GM19463 (cell line): ENCODE results near the gene ZP1.

ENCODE experiments used
- ATAC-seq: cut with Tn5 transposase; IDR thresholded peaks from one replicate; pipeline ENCODE4 v1.9.1; 2021; ENCODE audit warnings: mild to moderate bottlenecking, moderate library complexity; ENCODE audit not compliant: unreplicated experiment

The ZP1 gene

DNA sequence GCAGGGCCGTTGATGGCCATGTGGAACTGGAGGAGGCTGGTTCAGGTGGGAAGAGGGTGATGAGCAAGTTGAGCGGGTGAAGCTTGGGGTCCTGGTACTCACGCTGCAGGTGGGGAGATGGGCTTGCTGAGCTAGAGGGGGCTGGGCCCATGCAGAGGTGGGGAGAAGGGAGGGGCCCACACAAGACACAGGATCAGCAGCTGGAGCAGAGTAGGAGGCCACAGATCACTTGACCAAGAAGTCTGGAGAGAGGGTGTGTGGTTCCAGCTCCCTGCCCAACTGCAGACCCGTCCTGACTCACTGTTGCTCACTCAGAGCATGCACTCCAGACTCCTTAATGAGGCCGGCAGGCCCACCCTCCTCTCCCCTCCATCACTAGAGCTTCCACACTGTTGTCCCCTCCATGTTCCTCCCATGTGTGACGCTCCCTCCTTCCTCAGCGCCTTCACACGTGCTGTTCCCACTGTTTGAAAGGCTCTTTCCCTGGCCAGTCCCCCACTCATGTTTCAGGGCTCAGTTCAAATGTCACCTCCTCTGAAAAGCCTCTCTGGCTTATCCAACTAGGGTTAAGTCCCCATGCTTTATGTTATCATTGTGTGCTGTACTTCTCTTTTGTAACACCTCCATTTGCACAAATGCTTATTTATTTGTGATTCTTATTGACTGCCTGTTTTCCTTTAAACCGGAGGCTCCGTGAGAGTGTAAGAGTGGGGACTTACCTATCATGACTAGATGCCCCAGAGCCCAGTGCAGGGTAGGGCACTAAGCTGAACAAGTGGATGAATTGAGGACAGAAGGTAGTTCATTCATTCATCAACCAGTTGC is 23.1 kb upstream of the ZP1 start:
- no peak for ATAC-seq

DNA sequence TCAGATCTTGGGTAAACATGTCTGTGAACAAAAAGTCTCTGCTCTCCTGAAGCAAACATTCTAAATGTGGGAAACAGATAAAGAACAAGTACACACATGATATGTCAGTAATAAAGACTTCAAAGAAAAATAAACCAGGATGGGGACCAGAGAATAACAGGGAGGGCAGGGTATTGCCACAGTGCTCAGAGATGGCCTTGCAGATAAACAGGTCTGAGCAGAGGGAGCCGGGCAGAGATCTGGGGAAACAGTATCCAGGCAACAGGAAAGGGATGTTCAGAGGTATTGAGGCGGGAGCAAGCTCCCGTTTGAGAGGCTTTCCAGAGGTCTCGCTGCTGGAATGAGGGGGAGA is 22.5 kb upstream of the ZP1 start:
- ATAC-seq = no peak

DNA sequence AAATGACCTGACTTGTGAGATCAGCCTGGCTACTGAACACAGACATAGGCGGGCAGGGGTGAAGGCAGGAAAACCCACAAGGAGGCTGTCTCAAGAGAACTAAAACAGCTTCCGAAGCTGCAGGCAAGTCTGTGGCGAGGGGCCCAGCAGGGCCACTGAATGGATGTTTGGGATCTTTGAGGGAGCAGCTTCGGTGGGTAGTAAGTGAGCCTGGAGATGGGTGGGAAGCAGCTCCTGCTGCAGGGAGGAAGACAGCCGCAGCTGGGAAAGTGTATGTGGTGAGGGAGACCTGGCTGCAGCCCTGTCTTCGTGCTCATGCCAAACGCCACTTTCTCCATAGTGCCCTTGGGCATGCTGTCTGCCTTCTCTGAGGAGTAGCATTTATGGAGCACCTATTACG is 22.0 kb upstream of the ZP1 start:
- ATAC-seq = no peak

- no peak for ATAC-seq
Measured at GRCh38 chr11:60847281-60847680, 20.1 kb upstream of the ZP1 start.

- ATAC-seq = no peak
Measured at GRCh38 chr11:60847896-60848295, 19.4 kb upstream of the ZP1 start.

GRCh38 chr11:60848714-60849151 is 18.6 kb upstream of the ZP1 start:
- no peak for ATAC-seq

DNA sequence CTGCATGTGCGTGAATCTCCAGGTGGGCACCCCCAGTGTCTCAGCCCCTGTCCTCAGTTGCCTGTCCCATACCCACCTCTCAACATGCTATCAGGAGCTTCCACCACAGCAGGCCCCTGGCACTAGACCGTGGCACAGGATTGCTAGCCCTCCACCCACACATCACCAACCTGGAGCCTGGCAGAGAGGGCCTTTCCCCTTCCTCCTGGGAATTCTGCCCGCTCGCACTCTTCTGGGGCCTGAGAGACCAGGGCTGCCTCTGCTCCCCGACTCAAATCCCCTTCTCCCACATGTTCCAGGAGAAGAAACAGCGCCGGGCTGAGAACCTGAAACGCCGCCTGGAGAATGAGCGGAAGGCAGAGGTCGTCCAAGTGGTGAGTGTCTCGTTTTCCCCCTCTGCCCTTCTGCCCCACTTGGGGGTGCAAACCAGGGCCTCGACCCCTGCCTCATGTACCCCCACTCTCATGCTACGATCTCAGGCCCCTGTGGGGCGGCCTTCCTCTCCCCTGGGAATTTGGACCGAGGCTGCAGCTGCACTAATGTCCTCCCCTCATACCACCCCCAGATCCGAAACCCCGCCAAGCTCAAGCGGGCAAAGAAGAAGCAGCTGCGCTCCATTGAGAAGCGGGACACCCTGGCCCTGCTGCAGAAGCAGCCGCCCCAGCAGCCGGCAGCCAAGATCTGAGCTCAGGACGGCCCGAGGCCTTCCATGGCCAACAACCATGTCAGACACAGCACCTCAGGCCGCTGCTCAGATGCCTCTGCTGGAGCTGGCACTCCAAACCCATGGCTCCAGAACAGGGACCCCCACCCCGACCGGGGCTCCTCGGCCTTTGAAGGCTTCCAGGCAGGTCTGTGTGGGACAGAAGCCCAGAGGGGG is 17.5 kb upstream of the ZP1 start:
- ATAC-seq = no peak

GRCh38 chr11:60851327-60852104 is 15.8 kb upstream of the ZP1 start:
- ATAC-seq = no peak

DNA sequence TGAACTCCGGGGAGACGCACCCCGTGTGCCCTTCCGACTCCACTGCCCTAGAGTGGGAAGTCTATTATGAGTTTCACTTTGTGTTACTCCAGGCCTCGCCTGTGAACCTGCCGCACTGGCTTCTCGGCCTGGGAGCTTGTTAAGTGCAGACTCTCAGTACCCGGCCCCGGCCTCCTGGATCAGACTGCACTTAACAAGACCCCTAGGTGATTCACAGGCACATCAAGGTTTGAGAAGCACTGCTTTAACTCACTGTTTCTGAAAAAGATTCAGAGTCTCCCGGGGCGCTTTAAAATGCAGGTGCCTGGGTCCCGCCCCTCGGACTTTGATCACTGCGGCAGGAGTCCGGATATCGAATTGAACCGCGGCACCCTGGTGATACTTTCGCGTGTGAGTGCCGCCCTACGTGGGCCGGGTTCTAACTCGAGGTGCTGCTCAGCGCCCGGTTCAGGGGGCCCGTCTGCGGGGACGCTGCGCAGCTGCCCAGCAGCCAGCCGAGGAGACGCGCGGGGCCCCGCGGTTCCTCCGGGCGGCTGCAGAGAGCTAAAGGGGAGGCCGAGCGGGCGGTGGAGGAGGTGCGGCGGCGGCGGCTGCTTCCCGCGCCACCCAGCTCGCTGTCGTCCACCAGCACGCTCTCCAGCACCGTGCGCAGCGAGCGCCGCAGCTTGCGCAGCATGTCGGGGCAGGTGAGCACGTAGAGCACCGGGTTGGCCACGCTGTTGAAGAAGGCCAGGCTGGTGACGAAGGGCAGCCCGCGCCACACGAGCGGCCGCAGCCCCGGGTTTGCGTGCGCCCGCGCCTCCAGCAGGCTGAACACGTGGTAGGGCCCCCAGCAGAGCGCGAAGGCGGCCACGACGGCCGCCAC is 15.0 kb upstream of the ZP1 start:
- ATAC-seq = no peak

DNA sequence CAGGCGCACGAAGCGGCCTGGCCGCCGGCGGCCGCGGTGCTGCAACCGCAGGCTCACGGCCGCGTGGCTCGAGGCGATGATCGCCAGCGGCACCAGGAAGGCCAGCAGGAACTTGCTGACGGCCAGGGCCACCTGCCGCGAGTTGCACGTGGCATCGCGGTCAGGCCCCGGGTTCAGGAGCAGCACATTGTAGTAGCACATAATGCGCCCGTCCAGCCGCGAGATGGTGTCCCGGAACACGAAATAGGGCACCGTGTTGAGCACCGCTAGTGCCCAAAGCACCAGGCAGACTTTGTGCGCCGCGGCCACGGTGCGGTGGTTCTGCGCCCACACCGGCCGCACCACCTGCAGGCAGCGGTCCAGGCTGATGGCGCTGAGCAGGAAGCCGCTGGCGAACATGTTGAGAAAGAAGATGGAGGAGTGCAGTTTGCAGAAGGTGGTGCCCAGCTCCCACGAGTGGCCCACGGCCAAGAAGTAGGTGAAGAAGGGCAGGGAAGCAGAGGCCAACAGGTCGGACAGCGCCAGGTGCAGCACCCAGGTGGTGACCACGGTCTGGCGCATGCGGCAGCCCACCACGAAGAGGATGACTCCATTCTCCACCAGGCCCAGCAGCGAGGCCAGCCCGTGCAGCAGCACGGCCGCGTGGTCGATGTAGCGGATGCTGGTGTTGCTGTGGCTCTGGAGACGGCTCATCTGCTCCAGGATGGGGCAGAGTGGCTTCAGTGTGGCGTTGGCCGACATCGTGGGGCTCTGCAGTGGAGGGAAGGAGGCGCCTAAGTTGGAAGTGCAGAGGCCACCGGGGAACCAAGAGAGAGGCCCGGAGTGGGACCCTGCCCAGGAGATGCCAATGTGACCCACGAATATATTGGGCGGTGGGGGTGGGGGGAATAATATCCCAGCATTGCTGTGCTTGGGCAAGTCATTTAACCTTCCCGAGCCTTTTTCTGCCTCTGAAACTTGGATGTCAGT is 14.1 kb upstream of the ZP1 start:
- no peak for ATAC-seq

DNA sequence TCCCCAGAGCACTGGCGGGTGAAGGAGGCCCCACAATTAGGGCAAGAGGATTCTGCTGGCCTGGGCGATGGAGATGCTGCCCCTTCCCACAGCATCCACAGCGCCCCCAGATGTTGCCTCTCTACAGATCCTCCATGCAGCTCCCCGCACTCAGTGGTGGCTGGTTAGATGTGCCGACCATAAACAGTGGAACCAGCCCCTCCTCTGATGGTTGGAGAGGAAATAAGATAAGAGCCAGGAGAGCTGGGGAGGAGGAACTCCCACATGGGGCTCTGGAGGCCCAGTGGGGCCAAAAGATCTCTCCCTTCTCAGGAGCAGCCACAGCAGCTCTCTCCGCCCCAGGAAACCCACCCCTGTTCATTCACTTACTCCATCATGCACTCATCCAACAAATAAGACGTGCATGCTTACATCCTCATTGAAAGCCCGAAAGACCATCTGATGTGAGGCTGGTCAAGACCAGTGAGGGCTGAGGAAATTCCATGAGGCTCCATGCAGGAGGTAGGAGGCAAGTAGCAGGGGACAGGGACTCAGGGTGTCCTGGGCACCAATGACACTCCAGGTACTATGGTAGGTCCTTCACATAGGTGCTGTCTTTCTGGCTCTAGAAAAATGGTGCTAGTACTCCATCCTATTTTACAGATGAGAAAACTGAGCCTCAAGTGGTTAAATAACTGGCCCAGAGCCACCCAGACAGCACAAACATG is 13.0 kb upstream of the ZP1 start:
- ATAC-seq = no peak

DNA sequence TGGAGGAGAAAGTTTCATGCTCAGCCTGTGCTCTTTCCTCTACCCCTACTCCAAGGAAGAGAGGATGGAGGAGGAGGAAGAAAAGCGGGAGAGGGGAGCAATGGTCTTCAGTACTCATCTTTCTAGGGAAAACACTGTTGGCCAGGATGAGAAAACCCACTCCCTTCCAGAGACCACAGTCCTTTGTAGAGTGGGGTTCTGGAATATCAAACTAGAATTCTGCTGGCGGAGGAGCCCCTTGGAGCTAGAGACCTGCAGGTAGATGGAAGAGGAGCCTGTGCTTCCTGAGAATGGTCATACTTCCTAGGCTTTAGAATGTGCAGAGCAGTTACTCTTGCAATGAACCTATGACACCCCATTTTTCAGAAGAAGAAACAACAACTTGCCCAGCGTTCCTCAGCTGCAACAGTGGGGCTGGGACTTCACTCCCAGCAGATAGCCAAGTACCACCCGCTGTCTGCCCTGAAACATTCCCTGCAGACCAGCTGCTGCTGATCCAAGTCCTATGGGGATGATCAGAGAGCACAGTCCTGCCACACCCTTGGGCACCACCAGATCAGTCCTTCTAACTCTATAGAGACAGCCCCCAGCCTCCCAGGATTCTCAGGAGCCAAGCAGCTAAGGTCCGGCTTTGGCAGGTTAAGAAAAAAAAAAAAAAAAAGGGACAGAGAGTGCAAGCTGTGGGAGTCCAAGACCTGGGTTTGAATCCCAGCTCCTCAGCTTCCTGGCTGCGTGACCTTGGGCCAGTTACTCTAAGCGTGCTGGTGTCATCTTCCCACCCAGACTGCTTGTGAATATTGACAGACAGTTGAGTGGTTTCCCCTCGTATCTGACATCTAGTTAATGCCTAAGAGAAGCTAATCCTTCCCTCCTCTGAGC is 12.3 kb upstream of the ZP1 start:
- ATAC-seq = no peak

GRCh38 chr11:60855726-60856633 is 11.4 kb upstream of the ZP1 start, which contains the start of gene PTGDR2:
Gene PTGDR2, minus strand, starts transcription at chr11:60855950. Its CDS starts 2,228 bp downstream, at chr11:60853722.
- ATAC-seq = no peak

DNA sequence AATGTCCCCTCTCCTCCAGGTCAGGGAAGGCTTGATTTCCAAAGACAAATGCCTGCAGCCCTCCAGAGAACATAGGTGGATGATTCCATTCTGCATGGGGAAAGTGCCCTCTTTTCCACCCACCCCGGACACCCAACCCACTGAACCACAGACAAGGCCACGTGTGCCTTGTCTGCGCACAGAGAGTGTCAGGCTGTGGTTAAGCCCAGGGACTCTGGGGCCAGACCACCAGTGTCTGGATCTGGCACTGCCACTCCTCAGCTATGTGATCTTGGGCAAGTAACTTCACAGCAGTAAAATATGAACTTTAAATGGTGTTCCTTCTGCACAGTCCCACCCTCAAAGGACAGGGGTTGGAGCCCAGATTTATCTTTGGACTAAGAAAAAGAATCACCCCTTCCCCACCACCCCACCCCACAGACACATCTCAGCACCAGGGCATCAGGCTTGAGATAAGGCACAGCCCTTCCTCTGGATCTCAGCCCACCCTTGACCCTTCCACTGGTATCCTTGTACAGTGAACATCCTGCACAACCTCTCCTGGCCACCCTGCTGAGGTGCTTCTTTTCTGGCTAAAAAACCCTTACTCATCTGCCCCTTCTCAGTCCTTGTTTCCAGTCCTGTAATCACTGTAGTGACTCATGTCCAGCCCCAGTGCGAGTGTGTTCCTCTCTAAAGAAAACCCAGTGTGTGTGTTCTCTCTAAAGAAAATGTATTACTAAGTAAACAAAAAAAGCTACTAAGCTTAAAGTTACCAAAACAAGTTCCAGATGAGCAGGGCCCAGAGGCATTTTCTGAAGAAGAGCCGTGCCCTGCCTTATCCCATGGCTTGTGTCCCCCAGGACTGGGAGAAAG is 9.7 kb upstream of the ZP1 start:
- no peak for ATAC-seq

DNA sequence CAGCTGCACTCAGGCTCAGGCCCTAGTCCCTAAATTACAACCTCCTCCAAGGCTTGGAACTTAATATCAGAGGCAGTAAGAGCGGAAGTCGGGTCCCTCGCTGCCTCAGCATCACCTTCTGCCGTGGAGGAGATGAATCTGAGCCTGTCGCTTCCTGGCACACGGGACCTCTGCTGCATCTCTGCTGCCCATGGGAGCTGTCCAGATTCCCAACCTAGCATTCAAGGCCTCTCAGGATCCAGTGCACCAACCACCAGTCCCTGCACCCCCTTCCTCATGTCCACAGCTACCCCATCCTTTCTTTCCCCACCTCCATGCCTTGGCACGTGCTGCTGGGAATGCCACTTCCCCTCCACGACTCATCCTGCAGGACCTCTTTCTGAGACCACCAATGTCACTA is 9.1 kb upstream of the ZP1 start:
- no peak for ATAC-seq
